GM23338 (cell line): Measurements from ENCODE around the gene EZR.

Source experiments
- CREB1 ChIP-seq: fragments of 250-450 bp; sonication (Bioruptor Pico); IDR thresholded peaks from 2 replicates; pipeline ENCODE4 v1.5.0; 2020; ENCODE audit warnings: low read depth, mild to moderate bottlenecking, moderate library complexity
- EZH2 ChIP-seq: fragments of 200-600 bp; sonication (generic); IDR thresholded peaks from one replicate; pipeline ENCODE4 v1.8.0; 2017; ENCODE audit warnings: antibody characterized with exemption, mild to moderate bottlenecking, low read depth; ENCODE audit not compliant: unreplicated experiment
- POLR2AphosphoS5 ChIP-seq: IDR thresholded peaks from 2 replicates; pipeline ENCODE4 v1.6.1; 2016; ENCODE audit warnings: antibody characterized with exemption, low read depth
- STAT1 ChIP-seq: IDR thresholded peaks from one replicate; pipeline ENCODE4 v1.6.1; 2016; ENCODE audit warnings: antibody characterized with exemption; ENCODE audit not compliant: unreplicated experiment
- TF ChIP-seq, protein P1 (sequence below), 2 experiments: fragments of 200-600 bp in 1 of 2; sonication (generic) in 1 of 2; conservative IDR thresholded peaks; 2 replicates each; pipeline versions ENCODE4 v1.5.1 to v1.6.1; 2016 to 2017; ENCODE audit warnings: antibody characterized with exemption in 2 of 2, low read depth in 2 of 2, mild to moderate bottlenecking in 2 of 2, moderate library complexity in 1 of 2
- TF ChIP-seq, protein P2 (sequence below): IDR thresholded peaks from one replicate; pipeline ENCODE4 v1.6.1; 2018; ENCODE audit warnings: antibody characterized with exemption; ENCODE audit not compliant: unreplicated experiment

DNA sequence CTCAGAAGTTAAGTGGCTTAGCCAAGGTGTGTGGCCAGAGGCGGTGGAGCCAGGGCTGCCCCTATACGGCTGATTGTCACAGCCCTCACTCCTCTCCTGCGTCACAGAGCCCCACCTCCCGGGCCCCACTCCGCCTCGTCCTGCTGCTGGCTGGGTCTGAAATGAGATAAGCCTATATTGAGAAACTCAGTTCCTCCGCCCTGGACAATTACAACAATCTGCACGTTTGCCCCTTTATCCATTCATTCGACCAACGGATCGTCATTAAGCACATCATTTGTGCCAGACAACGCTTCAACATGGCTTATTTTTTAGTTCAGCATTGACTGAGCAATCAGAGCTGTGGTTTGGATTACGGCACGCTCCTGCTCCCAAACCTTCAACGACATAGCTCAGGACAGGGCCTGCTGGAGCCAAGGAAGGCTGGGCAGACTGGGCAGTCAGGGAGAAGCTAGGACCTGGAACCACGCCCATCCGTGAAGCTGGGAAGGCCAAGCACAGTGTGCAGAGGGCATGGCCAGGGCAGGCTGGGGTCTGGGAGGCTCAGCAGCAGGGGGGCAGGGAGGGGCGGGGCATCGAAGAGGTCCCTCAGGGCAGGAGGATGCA, 16.6 kb upstream of the EZR start:
- TF ChIP-seq EZH2 (no peak), STAT1 (no peak), POLR2AphosphoS5 (no peak), CREB1 (CRISPR knock-in tag) (no peak)
- TF ChIP-seq, protein P1, sequence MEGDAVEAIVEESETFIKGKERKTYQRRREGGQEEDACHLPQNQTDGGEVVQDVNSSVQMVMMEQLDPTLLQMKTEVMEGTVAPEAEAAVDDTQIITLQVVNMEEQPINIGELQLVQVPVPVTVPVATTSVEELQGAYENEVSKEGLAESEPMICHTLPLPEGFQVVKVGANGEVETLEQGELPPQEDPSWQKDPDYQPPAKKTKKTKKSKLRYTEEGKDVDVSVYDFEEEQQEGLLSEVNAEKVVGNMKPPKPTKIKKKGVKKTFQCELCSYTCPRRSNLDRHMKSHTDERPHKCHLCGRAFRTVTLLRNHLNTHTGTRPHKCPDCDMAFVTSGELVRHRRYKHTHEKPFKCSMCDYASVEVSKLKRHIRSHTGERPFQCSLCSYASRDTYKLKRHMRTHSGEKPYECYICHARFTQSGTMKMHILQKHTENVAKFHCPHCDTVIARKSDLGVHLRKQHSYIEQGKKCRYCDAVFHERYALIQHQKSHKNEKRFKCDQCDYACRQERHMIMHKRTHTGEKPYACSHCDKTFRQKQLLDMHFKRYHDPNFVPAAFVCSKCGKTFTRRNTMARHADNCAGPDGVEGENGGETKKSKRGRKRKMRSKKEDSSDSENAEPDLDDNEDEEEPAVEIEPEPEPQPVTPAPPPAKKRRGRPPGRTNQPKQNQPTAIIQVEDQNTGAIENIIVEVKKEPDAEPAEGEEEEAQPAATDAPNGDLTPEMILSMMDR (conservative IDR thresholded peaks at IDR 0.05; ENCODE audit: low read depth in 2 of 2) = no peak
- TF ChIP-seq, protein P2, sequence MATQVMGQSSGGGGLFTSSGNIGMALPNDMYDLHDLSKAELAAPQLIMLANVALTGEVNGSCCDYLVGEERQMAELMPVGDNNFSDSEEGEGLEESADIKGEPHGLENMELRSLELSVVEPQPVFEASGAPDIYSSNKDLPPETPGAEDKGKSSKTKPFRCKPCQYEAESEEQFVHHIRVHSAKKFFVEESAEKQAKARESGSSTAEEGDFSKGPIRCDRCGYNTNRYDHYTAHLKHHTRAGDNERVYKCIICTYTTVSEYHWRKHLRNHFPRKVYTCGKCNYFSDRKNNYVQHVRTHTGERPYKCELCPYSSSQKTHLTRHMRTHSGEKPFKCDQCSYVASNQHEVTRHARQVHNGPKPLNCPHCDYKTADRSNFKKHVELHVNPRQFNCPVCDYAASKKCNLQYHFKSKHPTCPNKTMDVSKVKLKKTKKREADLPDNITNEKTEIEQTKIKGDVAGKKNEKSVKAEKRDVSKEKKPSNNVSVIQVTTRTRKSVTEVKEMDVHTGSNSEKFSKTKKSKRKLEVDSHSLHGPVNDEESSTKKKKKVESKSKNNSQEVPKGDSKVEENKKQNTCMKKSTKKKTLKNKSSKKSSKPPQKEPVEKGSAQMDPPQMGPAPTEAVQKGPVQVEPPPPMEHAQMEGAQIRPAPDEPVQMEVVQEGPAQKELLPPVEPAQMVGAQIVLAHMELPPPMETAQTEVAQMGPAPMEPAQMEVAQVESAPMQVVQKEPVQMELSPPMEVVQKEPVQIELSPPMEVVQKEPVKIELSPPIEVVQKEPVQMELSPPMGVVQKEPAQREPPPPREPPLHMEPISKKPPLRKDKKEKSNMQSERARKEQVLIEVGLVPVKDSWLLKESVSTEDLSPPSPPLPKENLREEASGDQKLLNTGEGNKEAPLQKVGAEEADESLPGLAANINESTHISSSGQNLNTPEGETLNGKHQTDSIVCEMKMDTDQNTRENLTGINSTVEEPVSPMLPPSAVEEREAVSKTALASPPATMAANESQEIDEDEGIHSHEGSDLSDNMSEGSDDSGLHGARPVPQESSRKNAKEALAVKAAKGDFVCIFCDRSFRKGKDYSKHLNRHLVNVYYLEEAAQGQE = no peak
